GM23248 (cell line): ENCODE results near the gene NXT1. TPM values are rescaled to one million over a fixed set of nuclear protein-coding genes. Genes with fewer than 3 reads are reported as not detected.

ENCODE experiments used
- DNase-seq: peaks from one replicate; pipeline ENCODE4 v3.0.0-alpha.2; 2015
- H2AFZ ChIP-seq: fragments of 200-600 bp; sonication (generic); 2 replicates; pipeline ENCODE4 v1.6.1; 2016; ENCODE audit warnings: antibody characterized with exemption
- H3F3A ChIP-seq: fragments of 200-600 bp; sonication (generic); 2 replicates; pipeline ENCODE4 v1.6.1; 2016; ENCODE audit warnings: mild to moderate bottlenecking, antibody characterized with exemption, mixed run types; ENCODE audit not compliant: insufficient read depth
- H3K27ac ChIP-seq: fragments of 200-600 bp; sonication (generic); 2 replicates; pipeline ENCODE4 v1.5.1; 2016; ENCODE audit warnings: mild to moderate bottlenecking
- H3K27me3 ChIP-seq: fragments of 200-600 bp; sonication (generic); replicated peaks from 2 replicates; pipeline ENCODE4 v1.6.1; 2016; ENCODE audit warnings: mild to moderate bottlenecking; ENCODE audit not compliant: insufficient read depth
- H3K36me3 ChIP-seq: fragments of 200-600 bp; sonication (generic); 2 replicates; pipeline ENCODE4 v1.6.1; 2016; ENCODE audit warnings: low read depth, mild to moderate bottlenecking
- H3K4me1 ChIP-seq: fragments of 200-600 bp; sonication (generic); 2 replicates; pipeline ENCODE4 v1.6.1; 2016; ENCODE audit warnings: mild to moderate bottlenecking; ENCODE audit not compliant: insufficient read depth
- H3K4me2 ChIP-seq: fragments of 200-600 bp; sonication (generic); one replicate; pipeline ENCODE4 v1.6.1; 2016; ENCODE audit warnings: mild to moderate bottlenecking; ENCODE audit not compliant: unreplicated experiment
- H3K4me3 ChIP-seq: fragments of 200-600 bp; sonication (generic); 2 replicates; pipeline ENCODE4 v1.5.1; 2016; ENCODE audit warnings: mild to moderate bottlenecking
- H3K79me2 ChIP-seq: fragments of 200-600 bp; sonication (generic); 2 replicates; pipeline ENCODE4 v1.6.1; 2016; ENCODE audit warnings: mild to moderate bottlenecking; ENCODE audit not compliant: insufficient read depth
- H3K9ac ChIP-seq: fragments of 200-600 bp; sonication (generic); 2 replicates; pipeline ENCODE4 v1.6.1; 2016; ENCODE audit warnings: mild to moderate bottlenecking
- H3K9me2 ChIP-seq: fragments of 200-600 bp; sonication (generic); 2 replicates; pipeline ENCODE4 v1.6.1; 2016; ENCODE audit warnings: mixed run types, mild to moderate bottlenecking, moderate library complexity; ENCODE audit not compliant: insufficient read depth
- H3K9me3 ChIP-seq: fragments of 200-600 bp; sonication (generic); one replicate; pipeline ENCODE4 v1.6.1; 2017; ENCODE audit warnings: low read depth
- H4K20me1 ChIP-seq: fragments of 200-600 bp; sonication (generic); 2 replicates; pipeline ENCODE4 v1.6.0; 2016; ENCODE audit not compliant: insufficient read depth
- EZH2 ChIP-seq: fragments of 200-600 bp; sonication (generic); IDR thresholded peaks from 2 replicates; pipeline ENCODE4 v1.6.1; 2018; ENCODE audit warnings: antibody characterized with exemption, mild to moderate bottlenecking; ENCODE audit not compliant: insufficient read depth, poor library complexity, severe bottlenecking
- EZH2phosphoT487 ChIP-seq: fragments of 200-600 bp; sonication (generic); IDR thresholded peaks from 2 replicates; pipeline ENCODE4 v1.6.1; 2018; ENCODE audit warnings: antibody characterized with exemption, moderate library complexity, mild to moderate bottlenecking, low read depth; ENCODE audit not compliant: insufficient read depth
- WGBS, 2 experiments: methylation state at CpG; one replicate each; pipeline ENCODE4 v1.1.6; 2015 to 2017; ENCODE audit warnings: low lambda C conversion rate in 2 of 2, low coverage in 1 of 2; ENCODE audit errors: missing lambda C conversion rate in 2 of 2; 5-methylcytosine and 5-hydroxymethylcytosine counted together
- in situ Hi-C: fragments of 300-500 bp; cut with MboI; formaldehyde crosslinking; loops from 2 replicates; pipeline ENCODE4 v1.15.0; 2020
- polyA plus RNA-seq: library from polyadenylated mRNA; unstranded; fragments of >200 nt; fragmentation: Nextera tagmentation; extraction: Ambion mirVana; gene quantifications from 2 replicates; pipeline ENCODE4 v1.2.1, GENCODE V29; 2016
- total RNA-seq: library from RNA; depleted of rRNA; stranded (reverse); fragments of >200 nt; shearing (Covaris generic); gene quantifications from 2 replicates; pipeline ENCODE4 v1.2.3, GENCODE V29; 2014

NXT1 gene
- total and polyA plus RNA-seq, 2 experiments from 2014 or later = 29.8 to 31.5 TPM

DNA sequence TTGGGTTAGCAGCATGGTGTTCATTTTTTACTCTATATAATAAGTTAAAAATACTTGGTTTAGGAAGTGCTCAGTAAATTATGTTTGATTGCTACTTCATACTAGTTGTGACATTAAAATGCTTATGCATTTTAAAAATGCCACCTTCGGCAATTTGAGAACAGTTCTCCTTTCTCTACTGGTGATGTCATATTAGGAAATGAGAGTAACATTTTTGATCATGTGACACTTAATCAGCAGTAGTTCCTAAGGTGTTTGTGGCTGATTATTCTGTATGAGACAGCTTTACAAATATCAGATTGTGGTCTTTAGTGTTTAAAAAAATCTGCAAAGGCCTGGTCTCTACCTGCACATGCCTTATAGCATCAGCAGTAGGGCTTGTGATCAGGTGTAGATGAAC is 15.8 kb downstream of the NXT1 start:
- H3F3A ChIP-seq = peaks cover 45% of the 10 kb centered on the region
- DNase-seq = peak; percentile 32
- WGBS, 2 experiments = 62 to 70% methylated on average over 1 of the region's 1 CpG

GRCh38 chr20:23367770-23368169 is 17.2 kb downstream of the NXT1 start:
- H3K4me1 ChIP-seq = peaks cover 46% of the 10 kb centered on the region
- TF ChIP-seq EZH2 (no peak), EZH2phosphoT487 (no peak)
- peaks cover 17% of the 10 kb centered on the region; the same call in 1 of the 2 replicates for H4K20me1 ChIP-seq

More for the DNA sequence above, 15.8 kb downstream of the NXT1 start:
- Histone ChIP-seq H2AFZ (no peak overlapping the region), H3K79me2 (peaks cover 88% of the 10 kb centered on the region), H3K4me2 (peak overlapping the region; percentile 35), H3K27ac (no peak overlapping the region), H3K9me2 (no peaks in the 10 kb centered on the region), H3K9me3 (no peaks in the 10 kb centered on the region), H3K4me3 (no peak overlapping the region), H3K9ac (no peak overlapping the region), H3K27me3 (no peaks in the 10 kb centered on the region), H4K20me1 (peaks cover 17% of the 10 kb centered on the region; the same call in 1 of the 2 replicates), H3K36me3 (peaks cover 18% of the 10 kb centered on the region; the same call in 1 of the 2 replicates), H3K4me1 (peaks cover 46% of the 10 kb centered on the region)
- in situ Hi-C loops = no loop called here
- no peak for TF ChIP-seq EZH2phosphoT487
- no peak for TF ChIP-seq EZH2

DNA sequence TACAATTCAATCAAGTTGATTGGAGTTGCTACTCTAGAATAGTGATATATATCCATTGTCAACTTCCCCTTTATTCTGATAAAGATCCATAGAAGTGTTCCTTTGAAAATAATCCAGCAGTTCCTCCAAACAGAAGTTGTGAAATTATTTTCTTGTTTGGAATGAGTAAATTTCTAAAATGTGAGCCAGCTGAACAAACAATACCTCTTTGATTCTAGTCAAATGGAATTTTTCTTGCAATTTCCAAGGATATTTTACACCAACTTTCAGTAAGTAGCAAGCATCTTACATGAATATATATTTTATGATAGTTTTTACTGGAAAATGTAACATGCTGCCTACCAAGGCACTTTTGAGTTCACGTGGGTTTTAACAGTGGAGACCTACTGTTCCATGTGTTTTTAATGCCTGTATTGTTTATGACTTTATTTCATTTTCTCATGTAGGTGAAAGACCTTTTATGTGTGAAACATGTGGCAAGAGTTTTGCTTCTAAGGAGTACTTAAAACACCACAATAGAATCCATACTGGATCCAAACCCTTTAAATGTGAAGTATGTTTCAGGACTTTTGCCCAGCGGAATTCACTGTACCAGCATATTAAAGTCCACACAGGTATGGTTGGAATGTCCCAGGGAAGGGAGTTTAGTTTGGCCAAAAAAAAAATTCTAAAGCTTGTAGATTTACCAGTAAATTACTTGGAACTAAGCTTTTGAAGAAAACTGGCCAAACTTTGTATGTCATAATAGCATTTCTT is 17.9 kb downstream of the NXT1 start:
- in situ Hi-C loops = no loop called here
- TF ChIP-seq EZH2phosphoT487 = no peak
- TF ChIP-seq EZH2 = no peak
- peak; percentile 59 for DNase-seq
- Histone ChIP-seq H3K9me2 (no peaks in the 10 kb centered on the region), H3K27ac (peak overlapping the region; percentile 32), H3K4me1 (peaks cover 39% of the 10 kb centered on the region), H3K4me2 (peak overlapping the region; percentile 16), H3K4me3 (no peak overlapping the region), H3K9me3 (no peaks in the 10 kb centered on the region), H3K27me3 (no peaks in the 10 kb centered on the region), H3K79me2 (peaks cover 75% of the 10 kb centered on the region), H3F3A (peaks cover 53% of the 10 kb centered on the region), H2AFZ (no peak overlapping the region), H3K36me3 (peaks cover 23% of the 10 kb centered on the region), H4K20me1 (peaks cover 17% of the 10 kb centered on the region; the same call in 1 of the 2 replicates), H3K9ac (no peak overlapping the region; the same call in 1 of the 2 replicates)
- 96 to 97% methylated on average over 2 of the region's 2 CpGs for WGBS, 2 experiments

More at GRCh38 chr20:23367770-23368169, 17.2 kb downstream of the NXT1 start:
- Histone ChIP-seq H3K4me2 (peak overlapping the region; percentile 16), H3K4me3 (no peak overlapping the region), H3K27me3 (no peaks in the 10 kb centered on the region), H3K36me3 (peaks cover 23% of the 10 kb centered on the region), H3K9me3 (no peaks in the 10 kb centered on the region), H3F3A (peaks cover 53% of the 10 kb centered on the region), H3K9ac (0 out of 2 replicates have a peak overlapping the region, but pooled peaks have one; percentile 5), H3K79me2 (peaks cover 82% of the 10 kb centered on the region), H3K9me2 (no peaks in the 10 kb centered on the region), H2AFZ (no peak overlapping the region), H3K27ac (peak overlapping the region; percentile 32; the same call in 1 of the 2 replicates)
- peak; percentile 55 for DNase-seq
- in situ Hi-C loops = no loop called here

- Histone ChIP-seq H3K27me3 (no peaks in the 10 kb centered on the region), H3K4me3 (no peak overlapping the region), H2AFZ (no peak overlapping the region), H3K4me1 (peaks cover 33% of the 10 kb centered on the region), H3K36me3 (peaks cover 23% of the 10 kb centered on the region), H4K20me1 (peaks cover 17% of the 10 kb centered on the region; the same call in 1 of the 2 replicates), H3F3A (peaks cover 49% of the 10 kb centered on the region), H3K9ac (no peak overlapping the region), H3K79me2 (peaks cover 74% of the 10 kb centered on the region), H3K9me2 (no peaks in the 10 kb centered on the region), H3K4me2 (no peak overlapping the region), H3K27ac (no peak overlapping the region), H3K9me3 (no peaks in the 10 kb centered on the region)
- in situ Hi-C loops = no loop called here
- 95 to 98% methylated on average over 12 to 14 of the region's 14 CpGs for WGBS, 2 experiments
- TF ChIP-seq EZH2 (no peak), EZH2phosphoT487 (no peak)
- no peak for DNase-seq
Measured at GRCh38 chr20:23369072-23369823, 18.7 kb downstream of the NXT1 start.
